T-helper 2 cell treated with Interferon-gamma antibody and Interleukin-4, amounts not matched to agents 5 μg/mL and 100 μg/mL, for 36 hours (primary cell): ENCODE measurements around the gene DIP2C.
A peak's percentile ranks its signal among the peaks of the same experiment; 100 is the strongest.

Experiments
- DNase-seq: peaks from one replicate; pipeline ENCODE4 v3.0.0; 2021; ENCODE audit warnings: low spot score
- H3K27ac Mint-ChIP-seq: one replicate; pipeline ENCODE4 v1.8.0; 2021; ENCODE audit warnings: mild to moderate bottlenecking, mixed read lengths
- H3K27me3 Mint-ChIP-seq: one replicate; pipeline ENCODE4 v1.8.0; 2021; ENCODE audit warnings: low read depth, mixed read lengths
- H3K36me3 Mint-ChIP-seq: one replicate; pipeline ENCODE4 v1.8.0; 2021; ENCODE audit warnings: low read depth, mixed read lengths
- H3K4me1 Mint-ChIP-seq: one replicate; pipeline ENCODE4 v1.8.0; 2021; ENCODE audit warnings: low read depth, mixed read lengths
- H3K4me3 Mint-ChIP-seq: one replicate; pipeline ENCODE4 v1.8.0; 2022; ENCODE audit warnings: mild to moderate bottlenecking, moderate library complexity, mixed read lengths
- H3K9me3 Mint-ChIP-seq: one replicate; pipeline ENCODE4 v1.8.0; 2021; ENCODE audit warnings: mixed read lengths

Gene DIP2C

GRCh38 chr10:283916-284356 is 405.5 kb downstream of the DIP2C start:
- DNase-seq = peak; percentile 79
- Mint-ChIP-seq H3K4me3 (peak overlapping the region; percentile 63), H3K4me1 (peaks cover 17% of the 10 kb centered on the region), H3K27me3 (no peaks in the 10 kb centered on the region), H3K27ac (peak overlapping the region; percentile 62), H3K36me3 (peaks cover 4% of the 10 kb centered on the region), H3K9me3 (no peaks in the 10 kb centered on the region)

DNA sequence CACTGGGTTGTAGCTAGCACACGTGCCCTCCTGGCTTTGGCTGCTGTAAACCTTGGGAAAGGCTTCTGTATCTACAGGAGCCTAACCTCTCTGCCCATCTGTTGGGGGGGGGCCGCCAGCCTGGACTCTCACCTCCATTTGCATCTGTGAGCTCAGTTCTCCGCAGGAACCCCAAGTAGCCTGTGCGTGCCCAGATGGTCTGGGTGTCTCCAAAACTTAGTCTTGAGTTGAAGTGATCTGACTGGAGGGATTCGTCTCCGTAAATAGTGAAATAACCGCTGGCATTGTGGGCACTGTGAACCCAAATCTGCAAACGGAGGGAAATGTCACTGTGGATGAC is 406.4 kb downstream of the DIP2C start:
- no peak overlapping the region for H3K27ac Mint-ChIP-seq
- peaks cover 4% of the 10 kb centered on the region for H3K36me3 Mint-ChIP-seq
- no peak overlapping the region for H3K4me3 Mint-ChIP-seq
- H3K27me3 Mint-ChIP-seq = no peaks in the 10 kb centered on the region
- no peak for DNase-seq
- H3K9me3 Mint-ChIP-seq = no peaks in the 10 kb centered on the region
- peaks cover 17% of the 10 kb centered on the region for H3K4me1 Mint-ChIP-seq

DNA sequence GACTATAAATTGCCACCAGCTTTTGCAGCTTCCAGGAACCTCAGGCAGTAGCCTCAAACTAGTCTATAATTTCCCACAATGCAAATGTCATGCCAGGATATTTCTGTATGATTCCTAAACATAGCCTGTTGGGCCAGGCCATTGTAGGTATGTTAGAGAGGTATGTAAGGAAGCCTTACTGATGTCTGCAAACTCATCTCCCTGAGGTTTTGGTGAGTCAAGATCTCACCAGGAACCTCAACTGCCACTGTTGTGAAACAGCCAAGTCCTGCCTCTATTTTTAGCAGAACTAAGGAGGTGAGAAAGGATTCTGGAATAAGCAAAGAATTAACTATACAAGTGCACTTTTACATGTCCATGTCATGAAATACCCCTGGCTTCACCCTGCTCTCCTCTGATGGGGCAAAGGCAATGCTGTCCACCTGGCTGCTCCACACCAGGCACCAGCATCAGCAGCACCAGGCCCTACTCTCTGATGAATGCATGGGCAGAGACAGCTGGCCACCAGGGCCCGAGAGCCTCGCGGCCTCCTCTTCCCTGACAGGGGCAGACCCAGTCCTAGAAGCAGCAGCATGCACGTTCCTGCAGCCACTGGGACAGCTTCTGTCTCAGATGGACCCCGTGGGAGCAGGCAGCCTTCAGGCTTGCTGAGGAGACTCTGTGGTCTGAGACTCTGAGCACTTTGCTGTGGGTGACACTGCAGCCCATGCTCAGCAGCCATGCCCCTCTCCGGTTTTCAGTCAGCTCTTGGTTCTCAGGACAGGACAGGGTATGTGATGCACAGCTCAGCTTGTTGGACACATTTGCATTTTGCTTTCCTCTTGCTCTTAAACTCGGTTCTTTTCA is 407.0 kb downstream of the DIP2C start:
- DNase-seq = peak; percentile 13
- H3K4me3 Mint-ChIP-seq = no peak overlapping the region
- H3K27ac Mint-ChIP-seq = no peak overlapping the region
- H3K27me3 Mint-ChIP-seq = no peaks in the 10 kb centered on the region
- H3K9me3 Mint-ChIP-seq = no peaks in the 10 kb centered on the region
- H3K36me3 Mint-ChIP-seq = peaks cover 4% of the 10 kb centered on the region
- H3K4me1 Mint-ChIP-seq = peaks cover 17% of the 10 kb centered on the region

GRCh38 chr10:279655-280054 is 409.8 kb downstream of the DIP2C start:
- DNase-seq = no peak
- Mint-ChIP-seq H3K9me3 (no peaks in the 10 kb centered on the region), H3K27me3 (peaks cover 6% of the 10 kb centered on the region), H3K36me3 (peaks cover 4% of the 10 kb centered on the region), H3K4me3 (no peak overlapping the region), H3K27ac (no peak overlapping the region), H3K4me1 (peaks cover 15% of the 10 kb centered on the region)

DNA sequence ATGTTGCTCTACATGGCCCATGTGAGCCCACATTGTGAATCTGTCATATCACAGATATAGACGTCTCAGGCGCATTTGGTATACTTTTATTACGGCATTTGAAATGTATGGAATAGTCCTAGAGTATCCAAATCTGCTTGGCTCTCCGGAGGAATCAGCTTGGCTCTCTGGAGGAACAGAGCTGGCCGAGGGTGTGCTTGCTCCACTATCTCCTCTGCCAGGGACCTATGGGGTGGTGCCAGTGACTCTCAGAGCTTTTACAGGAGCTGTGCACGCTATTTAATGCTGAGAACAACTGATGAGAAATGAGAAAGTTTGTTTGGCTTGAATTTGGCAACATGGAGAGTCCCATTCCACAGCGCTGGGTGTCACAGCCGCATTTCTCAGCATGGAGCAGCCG is 410.2 kb downstream of the DIP2C start:
- DNase-seq = no peak
- H3K27ac Mint-ChIP-seq = no peak overlapping the region

DNA sequence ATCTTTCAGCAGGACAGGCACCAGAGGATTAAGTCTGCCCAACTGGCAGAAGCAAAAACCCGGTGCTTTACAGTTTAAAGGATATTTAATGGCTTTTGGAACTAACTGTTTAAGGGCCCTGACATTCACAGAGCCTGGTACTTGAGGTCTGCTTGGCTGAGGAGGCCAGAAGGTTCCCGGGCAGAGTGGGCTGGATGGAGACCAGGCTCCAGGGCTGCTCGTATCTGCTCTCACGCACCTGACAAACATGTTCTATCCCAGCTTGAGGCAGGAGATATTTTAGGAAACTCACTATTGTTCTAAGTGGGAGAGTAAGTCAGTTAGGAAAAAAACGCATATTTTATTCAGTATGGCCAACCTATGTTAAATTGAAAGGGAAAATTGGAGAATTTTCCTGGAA is 410.8 kb downstream of the DIP2C start:
- no peak for DNase-seq
- H3K9me3 Mint-ChIP-seq = no peaks in the 10 kb centered on the region
- peaks cover 6% of the 10 kb centered on the region for H3K27me3 Mint-ChIP-seq
- H3K27ac Mint-ChIP-seq = no peak overlapping the region
- no peaks in the 10 kb centered on the region for H3K36me3 Mint-ChIP-seq
- H3K4me3 Mint-ChIP-seq = no peak overlapping the region
- peaks cover 8% of the 10 kb centered on the region for H3K4me1 Mint-ChIP-seq

More for the DNA sequence above, 410.2 kb downstream of the DIP2C start:
- Mint-ChIP-seq H3K36me3 (peaks cover 2% of the 10 kb centered on the region), H3K4me3 (no peak overlapping the region), H3K9me3 (no peaks in the 10 kb centered on the region), H3K27me3 (peaks cover 6% of the 10 kb centered on the region), H3K4me1 (peaks cover 13% of the 10 kb centered on the region)

DNA sequence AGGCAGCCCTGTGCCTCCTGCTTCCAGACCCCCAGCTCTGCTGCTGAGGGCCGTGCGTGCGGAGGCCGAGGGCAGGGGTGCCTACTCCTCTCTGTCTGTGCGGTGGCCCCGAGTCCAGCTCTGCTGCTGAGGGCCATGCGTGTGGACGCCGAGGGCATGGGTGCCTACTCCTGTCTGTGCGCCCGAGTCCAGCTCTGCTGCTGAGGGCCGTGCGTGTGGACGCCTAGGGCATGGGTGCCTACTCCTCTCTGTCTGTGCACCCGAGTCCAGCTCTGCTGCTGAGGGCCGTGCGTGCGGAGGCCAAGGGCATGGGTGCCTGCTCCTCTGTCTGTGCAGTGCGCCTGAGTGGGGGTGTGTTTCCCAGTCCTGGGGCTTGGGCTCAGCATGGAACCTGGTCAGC is 411.5 kb downstream of the DIP2C start:
- no peak overlapping the region for H3K27ac Mint-ChIP-seq
- H3K27me3 Mint-ChIP-seq = peaks cover 6% of the 10 kb centered on the region
- H3K9me3 Mint-ChIP-seq = no peaks in the 10 kb centered on the region
- H3K36me3 Mint-ChIP-seq = no peaks in the 10 kb centered on the region
- H3K4me3 Mint-ChIP-seq = no peak overlapping the region
- peaks cover under 1% of the 10 kb centered on the region for H3K4me1 Mint-ChIP-seq
- no peak for DNase-seq

GRCh38 chr10:275680-276079 is 413.8 kb downstream of the DIP2C start:
- Mint-ChIP-seq H3K4me1 (no peaks in the 10 kb centered on the region), H3K36me3 (no peaks in the 10 kb centered on the region), H3K9me3 (no peaks in the 10 kb centered on the region), H3K4me3 (no peak overlapping the region), H3K27ac (no peak overlapping the region), H3K27me3 (peaks cover 6% of the 10 kb centered on the region)
- DNase-seq = no peak

- Mint-ChIP-seq H3K27ac (no peak overlapping the region), H3K9me3 (no peaks in the 10 kb centered on the region), H3K36me3 (no peaks in the 10 kb centered on the region)
Observed at GRCh38 chr10:274866-275265, 414.6 kb downstream of the DIP2C start.

GRCh38 chr10:273088-273487 is 416.4 kb downstream of the DIP2C start:
- Mint-ChIP-seq H3K27me3 (peaks cover 6% of the 10 kb centered on the region), H3K36me3 (no peaks in the 10 kb centered on the region), H3K4me1 (no peaks in the 10 kb centered on the region), H3K27ac (no peak overlapping the region), H3K4me3 (no peak overlapping the region), H3K9me3 (no peaks in the 10 kb centered on the region)
- no peak for DNase-seq

More at GRCh38 chr10:274866-275265, 414.6 kb downstream of the DIP2C start:
- H3K27me3 Mint-ChIP-seq = peaks cover 6% of the 10 kb centered on the region
- DNase-seq = no peak
- H3K4me3 Mint-ChIP-seq = no peak overlapping the region
- H3K4me1 Mint-ChIP-seq = no peaks in the 10 kb centered on the region

DNA sequence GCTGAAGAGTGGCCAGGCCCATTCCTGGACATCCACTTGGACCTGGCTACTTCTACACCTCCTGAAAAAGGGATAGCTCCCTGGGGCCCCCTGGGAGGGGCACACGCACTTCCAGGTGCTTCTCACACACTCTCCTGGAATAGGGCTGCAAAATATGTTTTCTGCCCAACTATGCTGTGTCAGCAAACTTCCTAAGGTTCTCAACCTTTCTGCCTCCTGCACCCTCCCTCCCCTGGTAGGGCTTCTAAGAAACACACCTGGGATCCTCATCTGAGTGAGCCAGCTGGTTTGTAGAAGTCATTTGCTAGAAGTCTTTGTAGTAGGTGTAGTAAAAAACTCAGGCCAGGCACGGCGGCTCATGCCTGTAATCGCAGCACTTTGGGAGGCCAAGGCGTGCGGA is 417.7 kb downstream of the DIP2C start:
- Mint-ChIP-seq H3K36me3 (no peaks in the 10 kb centered on the region), H3K27ac (no peak overlapping the region), H3K9me3 (no peaks in the 10 kb centered on the region), H3K4me1 (no peaks in the 10 kb centered on the region), H3K27me3 (peaks cover 6% of the 10 kb centered on the region), H3K4me3 (no peak overlapping the region)
- no peak for DNase-seq

DNA sequence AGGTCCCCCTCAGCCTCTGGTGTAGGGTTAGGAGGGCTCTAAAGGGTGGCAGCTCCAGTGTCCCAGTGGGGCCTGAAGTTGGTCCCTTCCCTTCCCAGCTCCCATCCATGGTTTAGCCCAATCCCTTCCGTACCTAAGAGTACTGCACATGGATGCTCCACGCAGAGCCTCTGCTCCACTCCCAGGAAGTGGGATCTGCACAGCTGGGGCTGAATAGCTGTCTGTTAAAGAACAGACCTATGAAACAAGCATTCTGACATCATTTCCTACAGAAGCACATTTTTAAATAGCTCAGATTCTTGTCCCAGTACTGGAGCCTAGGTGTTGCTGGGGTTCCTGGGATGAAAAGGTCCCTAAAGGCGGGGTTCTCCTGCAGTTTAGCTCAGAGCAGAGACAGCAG is 418.3 kb downstream of the DIP2C start:
- no peak for DNase-seq
- H3K27ac Mint-ChIP-seq = no peak overlapping the region
- no peaks in the 10 kb centered on the region for H3K36me3 Mint-ChIP-seq
- no peaks in the 10 kb centered on the region for H3K9me3 Mint-ChIP-seq
- H3K4me3 Mint-ChIP-seq = no peak overlapping the region
- H3K4me1 Mint-ChIP-seq = no peaks in the 10 kb centered on the region
- H3K27me3 Mint-ChIP-seq = peaks cover 6% of the 10 kb centered on the region

DNA sequence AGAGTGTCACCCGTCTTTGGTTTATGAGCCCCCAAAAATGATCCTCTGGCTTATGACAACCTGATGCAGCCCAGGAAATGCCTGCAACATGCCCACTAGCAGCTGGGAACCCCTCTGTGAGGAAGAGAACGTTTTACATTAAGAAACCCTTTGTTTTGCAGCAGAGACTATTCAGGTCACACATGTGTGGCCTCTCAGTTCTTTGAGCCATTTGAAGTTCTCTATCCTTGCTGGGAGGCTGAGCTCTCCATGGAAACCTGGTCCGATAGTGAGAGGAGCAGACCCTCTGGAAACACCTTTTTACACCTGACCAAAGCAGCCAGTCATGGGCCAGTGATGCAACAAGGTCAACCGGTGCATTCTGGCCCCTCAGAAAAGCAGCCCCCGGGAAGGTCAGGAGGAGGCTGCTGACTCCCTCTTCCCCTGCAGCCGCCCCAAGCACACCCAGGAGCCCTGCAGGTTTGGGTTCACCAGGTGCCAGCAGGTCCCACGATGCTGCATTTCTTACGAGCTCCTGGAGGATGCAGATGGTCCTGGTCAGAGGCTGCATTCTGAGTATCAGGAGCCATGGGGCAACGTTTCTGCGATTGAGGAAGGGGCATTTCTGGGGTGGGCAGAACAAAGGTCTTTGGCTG is 419.9 kb downstream of the DIP2C start:
- Mint-ChIP-seq H3K4me1 (peaks cover 8% of the 10 kb centered on the region), H3K27me3 (no peaks in the 10 kb centered on the region), H3K27ac (no peak overlapping the region), H3K4me3 (no peak overlapping the region), H3K9me3 (no peaks in the 10 kb centered on the region), H3K36me3 (no peaks in the 10 kb centered on the region)
- DNase-seq = no peak

DNA sequence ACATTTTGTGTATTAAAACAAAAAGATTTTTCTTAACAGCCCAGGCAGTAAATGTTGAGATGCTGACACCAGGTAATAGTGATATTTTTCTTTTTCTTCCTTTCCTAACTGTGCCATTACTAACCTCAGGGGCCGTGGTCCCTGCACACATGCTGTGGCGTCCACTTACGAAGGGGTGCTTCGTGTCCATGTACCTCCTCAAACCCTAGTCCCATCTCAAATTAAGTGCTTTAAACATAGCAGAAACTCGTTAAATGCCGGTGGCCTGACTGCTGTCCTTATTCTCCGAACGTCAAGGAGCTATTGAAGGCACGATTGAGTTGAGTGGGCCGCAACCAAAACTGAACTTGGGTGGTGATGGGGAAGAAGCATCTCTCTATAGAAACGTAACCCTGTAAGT is 421.8 kb downstream of the DIP2C start:
- Mint-ChIP-seq H3K27ac (no peak overlapping the region), H3K9me3 (no peaks in the 10 kb centered on the region), H3K4me1 (peaks cover 8% of the 10 kb centered on the region), H3K4me3 (no peak overlapping the region), H3K27me3 (no peaks in the 10 kb centered on the region), H3K36me3 (no peaks in the 10 kb centered on the region)
- no peak for DNase-seq
